ENCODE results near the gene CCDC47.

The CCDC47 gene

DNA sequence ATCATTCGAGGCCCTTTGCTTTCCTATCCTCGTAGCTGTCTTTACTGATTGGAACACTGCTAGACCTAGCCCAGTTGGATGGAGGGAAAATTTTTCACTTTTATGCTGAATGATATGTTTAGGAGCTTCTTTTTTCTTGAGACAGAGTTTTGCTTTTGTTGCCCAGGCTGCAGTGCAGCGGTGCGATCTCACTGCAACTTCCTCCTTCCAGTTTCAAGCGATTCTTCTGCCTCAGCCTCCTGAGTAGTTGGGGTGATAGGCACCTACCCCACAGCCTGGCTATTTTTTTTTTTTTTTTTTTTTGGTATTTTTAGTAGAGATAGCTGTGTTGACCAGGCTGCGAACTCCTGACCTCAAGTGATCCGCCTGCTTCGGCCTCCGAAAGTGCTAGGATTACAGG is 36.6 kb upstream of the CCDC47 start:
- ATAC-seq: no peak
- TF ChIP-seq TOX (CRISPR knock-in tag; IDR thresholded peaks at IDR 0.05; ENCODE audit: borderline replicate concordance) (no peak), ZFP3 (CRISPR knock-in tag; IDR thresholded peaks at IDR 0.05) (no peak), TCF4 (CRISPR knock-in tag; IDR thresholded peaks at IDR 0.05; ENCODE audit: borderline replicate concordance) (no peak), OSR1 (CRISPR knock-in tag; IDR thresholded peaks at IDR 0.05) (no peak), CSDC2 (CRISPR knock-in tag; IDR thresholded peaks at IDR 0.05) (no peak), SNAI2 (CRISPR knock-in tag; IDR thresholded peaks at IDR 0.05) (no peak), ZNF8 (CRISPR knock-in tag; IDR thresholded peaks at IDR 0.05) (no peak), ZC3H10 (CRISPR knock-in tag; IDR thresholded peaks at IDR 0.05) (no peak), BACH2 (CRISPR knock-in tag; IDR thresholded peaks at IDR 0.05; ENCODE audit: borderline replicate concordance) (no peak), ZNF70 (CRISPR knock-in tag; IDR thresholded peaks at IDR 0.05) (no peak), ARNTL (CRISPR knock-in tag; IDR thresholded peaks at IDR 0.05; ENCODE audit: borderline replicate concordance, low read depth) (no peak), ZNF565 (CRISPR knock-in tag; conservative IDR thresholded peaks at IDR 0.05; ENCODE audit: low read depth) (no peak)
- TF ChIP-seq, protein P1, sequence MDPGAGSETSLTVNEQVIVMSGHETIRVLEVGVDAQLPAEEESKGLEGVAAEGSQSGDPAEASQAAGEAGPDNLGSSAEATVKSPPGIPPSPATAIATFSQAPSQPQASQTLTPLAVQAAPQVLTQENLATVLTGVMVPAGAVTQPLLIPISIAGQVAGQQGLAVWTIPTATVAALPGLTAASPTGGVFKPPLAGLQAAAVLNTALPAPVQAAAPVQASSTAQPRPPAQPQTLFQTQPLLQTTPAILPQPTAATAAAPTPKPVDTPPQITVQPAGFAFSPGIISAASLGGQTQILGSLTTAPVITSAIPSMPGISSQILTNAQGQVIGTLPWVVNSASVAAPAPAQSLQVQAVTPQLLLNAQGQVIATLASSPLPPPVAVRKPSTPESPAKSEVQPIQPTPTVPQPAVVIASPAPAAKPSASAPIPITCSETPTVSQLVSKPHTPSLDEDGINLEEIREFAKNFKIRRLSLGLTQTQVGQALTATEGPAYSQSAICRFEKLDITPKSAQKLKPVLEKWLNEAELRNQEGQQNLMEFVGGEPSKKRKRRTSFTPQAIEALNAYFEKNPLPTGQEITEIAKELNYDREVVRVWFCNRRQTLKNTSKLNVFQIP (CRISPR knock-in tag; IDR thresholded peaks at IDR 0.05; ENCODE audit: borderline replicate concordance, low read depth): no peak
- TF ChIP-seq, protein P2, sequence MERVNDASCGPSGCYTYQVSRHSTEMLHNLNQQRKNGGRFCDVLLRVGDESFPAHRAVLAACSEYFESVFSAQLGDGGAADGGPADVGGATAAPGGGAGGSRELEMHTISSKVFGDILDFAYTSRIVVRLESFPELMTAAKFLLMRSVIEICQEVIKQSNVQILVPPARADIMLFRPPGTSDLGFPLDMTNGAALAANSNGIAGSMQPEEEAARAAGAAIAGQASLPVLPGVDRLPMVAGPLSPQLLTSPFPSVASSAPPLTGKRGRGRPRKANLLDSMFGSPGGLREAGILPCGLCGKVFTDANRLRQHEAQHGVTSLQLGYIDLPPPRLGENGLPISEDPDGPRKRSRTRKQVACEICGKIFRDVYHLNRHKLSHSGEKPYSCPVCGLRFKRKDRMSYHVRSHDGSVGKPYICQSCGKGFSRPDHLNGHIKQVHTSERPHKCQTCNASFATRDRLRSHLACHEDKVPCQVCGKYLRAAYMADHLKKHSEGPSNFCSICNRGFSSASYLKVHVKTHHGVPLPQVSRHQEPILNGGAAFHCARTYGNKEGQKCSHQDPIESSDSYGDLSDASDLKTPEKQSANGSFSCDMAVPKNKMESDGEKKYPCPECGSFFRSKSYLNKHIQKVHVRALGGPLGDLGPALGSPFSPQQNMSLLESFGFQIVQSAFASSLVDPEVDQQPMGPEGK (CRISPR knock-in tag; IDR thresholded peaks at IDR 0.05; ENCODE audit: borderline replicate concordance): no peak
- TF ChIP-seq, protein P3, sequence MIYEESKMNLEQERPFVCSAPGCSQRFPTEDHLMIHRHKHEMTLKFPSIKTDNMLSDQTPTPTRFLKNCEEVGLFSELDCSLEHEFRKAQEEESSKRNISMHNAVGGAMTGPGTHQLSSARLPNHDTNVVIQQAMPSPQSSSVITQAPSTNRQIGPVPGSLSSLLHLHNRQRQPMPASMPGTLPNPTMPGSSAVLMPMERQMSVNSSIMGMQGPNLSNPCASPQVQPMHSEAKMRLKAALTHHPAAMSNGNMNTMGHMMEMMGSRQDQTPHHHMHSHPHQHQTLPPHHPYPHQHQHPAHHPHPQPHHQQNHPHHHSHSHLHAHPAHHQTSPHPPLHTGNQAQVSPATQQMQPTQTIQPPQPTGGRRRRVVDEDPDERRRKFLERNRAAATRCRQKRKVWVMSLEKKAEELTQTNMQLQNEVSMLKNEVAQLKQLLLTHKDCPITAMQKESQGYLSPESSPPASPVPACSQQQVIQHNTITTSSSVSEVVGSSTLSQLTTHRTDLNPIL (CRISPR knock-in tag; IDR thresholded peaks at IDR 0.05; ENCODE audit: low read depth): no peak

DNA sequence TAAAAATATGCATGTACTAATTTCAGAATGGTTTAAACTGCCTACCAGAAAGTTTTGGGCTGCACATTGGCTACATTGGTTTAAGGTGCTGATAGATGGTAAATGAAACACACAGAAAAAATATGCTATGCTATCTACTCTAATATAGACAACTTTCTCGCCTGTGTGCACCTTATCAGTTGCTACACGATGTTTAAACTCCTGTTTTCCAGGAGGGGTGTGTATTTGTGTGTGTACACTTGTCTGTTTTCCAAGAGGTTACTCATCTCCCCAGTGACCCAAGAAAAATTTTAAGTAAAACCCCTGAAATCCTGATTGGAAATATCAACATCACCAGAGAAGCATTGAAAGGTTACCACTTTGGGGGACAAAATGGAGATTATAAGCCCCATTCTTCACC is 32.2 kb upstream of the CCDC47 start:
- no peak for TF ChIP-seq ZFP3 (CRISPR knock-in tag; IDR thresholded peaks at IDR 0.05)
- TF ChIP-seq, protein P4, sequence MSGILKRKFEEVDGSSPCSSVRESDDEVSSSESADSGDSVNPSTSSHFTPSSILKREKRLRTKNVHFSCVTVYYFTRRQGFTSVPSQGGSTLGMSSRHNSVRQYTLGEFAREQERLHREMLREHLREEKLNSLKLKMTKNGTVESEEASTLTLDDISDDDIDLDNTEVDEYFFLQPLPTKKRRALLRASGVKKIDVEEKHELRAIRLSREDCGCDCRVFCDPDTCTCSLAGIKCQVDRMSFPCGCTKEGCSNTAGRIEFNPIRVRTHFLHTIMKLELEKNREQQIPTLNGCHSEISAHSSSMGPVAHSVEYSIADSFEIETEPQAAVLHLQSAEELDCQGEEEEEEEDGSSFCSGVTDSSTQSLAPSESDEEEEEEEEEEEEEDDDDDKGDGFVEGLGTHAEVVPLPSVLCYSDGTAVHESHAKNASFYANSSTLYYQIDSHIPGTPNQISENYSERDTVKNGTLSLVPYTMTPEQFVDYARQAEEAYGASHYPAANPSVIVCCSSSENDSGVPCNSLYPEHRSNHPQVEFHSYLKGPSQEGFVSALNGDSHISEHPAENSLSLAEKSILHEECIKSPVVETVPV (CRISPR knock-in tag; IDR thresholded peaks at IDR 0.05): no peak
- TF ChIP-seq ZFP30 (CRISPR knock-in tag; IDR thresholded peaks at IDR 0.05): no peak
- TF ChIP-seq GLIS3 (CRISPR knock-in tag; IDR thresholded peaks at IDR 0.05): no peak
- no peak for TF ChIP-seq TCF4 (CRISPR knock-in tag; IDR thresholded peaks at IDR 0.05; ENCODE audit: borderline replicate concordance)
- no peak for TF ChIP-seq TOX (CRISPR knock-in tag; IDR thresholded peaks at IDR 0.05; ENCODE audit: borderline replicate concordance)
- TF ChIP-seq ESRRG (CRISPR knock-in tag; IDR thresholded peaks at IDR 0.05): no peak
- no peak for TF ChIP-seq ARNTL (CRISPR knock-in tag; IDR thresholded peaks at IDR 0.05; ENCODE audit: borderline replicate concordance, low read depth)
- TF ChIP-seq PPARA (CRISPR knock-in tag; IDR thresholded peaks at IDR 0.05; ENCODE audit: borderline replicate concordance): no peak
- no peak for TF ChIP-seq CSDC2 (CRISPR knock-in tag; IDR thresholded peaks at IDR 0.05)
- no peak for TF ChIP-seq RARB (CRISPR knock-in tag; IDR thresholded peaks at IDR 0.05)
- TF ChIP-seq ZNF8 (CRISPR knock-in tag; IDR thresholded peaks at IDR 0.05): no peak
- TF ChIP-seq, protein P1 (CRISPR knock-in tag; IDR thresholded peaks at IDR 0.05; ENCODE audit: borderline replicate concordance, low read depth): no peak
- TF ChIP-seq BACH2 (CRISPR knock-in tag; IDR thresholded peaks at IDR 0.05; ENCODE audit: borderline replicate concordance): no peak
- TF ChIP-seq ZNF565 (CRISPR knock-in tag; conservative IDR thresholded peaks at IDR 0.05; ENCODE audit: low read depth): no peak
- no peak for ATAC-seq

DNA sequence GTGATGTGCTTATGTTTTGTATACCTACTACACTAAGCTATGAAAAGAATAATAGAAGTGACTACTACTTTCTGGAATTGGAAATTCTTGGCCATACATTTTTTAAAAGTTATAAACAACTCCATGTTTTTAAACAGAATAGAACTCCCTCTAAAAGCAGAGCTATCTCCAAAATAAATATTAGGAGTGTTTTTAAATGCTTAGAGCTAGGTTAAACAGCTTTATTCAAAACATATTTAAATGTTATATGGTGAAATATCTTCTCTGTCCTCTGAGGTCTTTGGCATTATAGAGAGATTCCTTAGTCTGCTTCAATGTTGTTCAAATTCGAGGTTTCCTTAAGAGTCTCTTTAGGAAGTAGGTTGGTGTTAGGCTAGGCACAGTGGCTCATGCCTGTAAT is 30.9 kb upstream of the CCDC47 start:
- no peak for ATAC-seq
- TF ChIP-seq, protein P3 (CRISPR knock-in tag; IDR thresholded peaks at IDR 0.05; ENCODE audit: low read depth): no peak
- TF ChIP-seq ZNF8 (CRISPR knock-in tag; IDR thresholded peaks at IDR 0.05) (no peak), ZFP3 (CRISPR knock-in tag; IDR thresholded peaks at IDR 0.05) (no peak), BACH2 (CRISPR knock-in tag; IDR thresholded peaks at IDR 0.05; ENCODE audit: borderline replicate concordance) (no peak)
